ENCODE results near the gene DCAF15.
A peak's percentile ranks its signal among the peaks of the same experiment; 100 is the strongest.

DCAF15 gene

DNA sequence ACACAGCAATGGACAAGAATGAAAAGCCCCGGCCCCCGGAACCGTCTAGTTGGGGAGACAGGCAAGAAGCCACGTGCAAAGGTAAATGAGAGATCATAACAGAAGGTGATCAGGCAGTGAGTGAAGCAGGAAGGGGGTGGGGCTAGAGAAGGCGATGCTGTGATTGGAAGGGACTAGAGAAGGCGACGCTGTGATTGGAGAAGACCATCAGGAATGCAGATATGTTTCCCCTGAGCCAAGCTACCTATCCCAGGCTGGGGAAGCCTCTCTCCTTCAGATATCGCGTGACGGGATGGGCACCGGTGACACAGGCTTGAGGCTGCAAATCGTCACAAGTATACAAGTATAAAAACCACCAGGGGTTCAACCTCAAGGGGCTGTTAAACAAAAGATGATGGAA lies 21.8 kb downstream of the DCAF15 start:
- DNase-seq (ENCODE audit: low read depth in 2 of 3, low spot score in 2 of 3), result no peak

DNA sequence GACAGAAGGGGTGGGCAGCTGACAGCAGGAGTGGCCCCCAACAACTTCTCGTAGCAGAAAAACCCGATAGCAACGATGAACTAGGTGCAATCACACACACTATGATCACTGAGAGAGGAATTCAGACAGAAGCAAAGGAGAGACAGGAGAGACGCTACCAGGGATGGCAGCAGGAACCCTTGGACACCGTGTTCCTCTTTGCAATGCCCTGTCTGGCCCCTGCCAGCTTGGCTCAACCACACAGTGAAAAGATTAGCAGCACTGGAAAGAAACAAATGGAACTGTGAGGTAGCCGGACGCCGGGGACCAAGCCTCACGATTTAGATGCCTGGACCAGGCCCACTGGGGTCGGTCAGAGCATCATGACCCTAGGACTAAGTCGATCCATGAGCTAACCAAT lies 23.6 kb downstream of the DCAF15 start:
- DNase-seq (ENCODE audit: low read depth in 2 of 3, low spot score in 2 of 3), result no peak

DNA sequence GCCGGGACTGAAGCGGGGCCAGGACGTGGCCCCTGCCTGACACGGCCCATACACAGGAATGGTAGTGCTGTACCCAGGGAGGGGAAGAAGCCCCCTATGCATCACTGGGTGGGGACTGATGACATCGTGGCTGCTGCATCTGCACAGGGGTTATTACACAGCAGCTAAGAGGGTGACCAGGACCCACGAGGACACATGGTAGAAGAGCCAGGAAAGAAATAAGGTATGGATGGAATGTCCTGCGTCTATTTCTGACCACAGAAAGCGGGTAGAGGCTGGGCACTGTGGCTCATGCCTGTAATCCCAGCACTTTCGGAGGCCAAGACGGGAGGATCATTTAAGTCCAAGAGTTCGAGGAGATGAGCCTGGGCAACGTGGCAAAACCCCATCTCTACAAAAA lies 24.1 kb downstream of the DCAF15 start:
- no peak for DNase-seq (ENCODE audit: low read depth in 2 of 3, low spot score in 2 of 3)

GRCh38 chr19:13977803-13978202 lies 25.5 kb downstream of the DCAF15 start:
- no peak for DNase-seq (ENCODE audit: low read depth in 2 of 3, low spot score in 2 of 3)

GRCh38 chr19:13978351-13979243 lies 26.3 kb downstream of the DCAF15 start:
- no peak for DNase-seq (ENCODE audit: low read depth in 2 of 3, low spot score in 2 of 3)

DNA sequence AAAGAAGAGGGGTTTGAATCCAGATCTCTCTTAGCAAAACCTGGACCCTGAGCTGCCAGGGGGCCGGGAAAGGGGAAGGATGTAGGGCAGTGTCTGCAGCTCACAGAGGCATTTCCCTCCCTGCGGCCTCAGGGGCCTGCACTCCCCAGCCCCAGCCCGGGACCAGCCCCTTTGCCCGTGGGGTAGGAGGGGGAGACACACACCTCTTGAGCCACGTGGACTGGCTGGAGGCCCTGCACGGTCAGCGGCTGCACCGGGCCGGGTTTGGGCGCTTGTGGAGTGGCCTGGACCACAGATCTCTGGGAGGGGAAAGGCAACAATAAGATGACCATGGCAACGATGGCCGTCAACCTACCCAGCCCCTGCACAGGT lies 26.9 kb downstream of the DCAF15 start:
- DNase-seq (ENCODE audit: low read depth in 2 of 3, low spot score in 2 of 3), result no peak

DNA sequence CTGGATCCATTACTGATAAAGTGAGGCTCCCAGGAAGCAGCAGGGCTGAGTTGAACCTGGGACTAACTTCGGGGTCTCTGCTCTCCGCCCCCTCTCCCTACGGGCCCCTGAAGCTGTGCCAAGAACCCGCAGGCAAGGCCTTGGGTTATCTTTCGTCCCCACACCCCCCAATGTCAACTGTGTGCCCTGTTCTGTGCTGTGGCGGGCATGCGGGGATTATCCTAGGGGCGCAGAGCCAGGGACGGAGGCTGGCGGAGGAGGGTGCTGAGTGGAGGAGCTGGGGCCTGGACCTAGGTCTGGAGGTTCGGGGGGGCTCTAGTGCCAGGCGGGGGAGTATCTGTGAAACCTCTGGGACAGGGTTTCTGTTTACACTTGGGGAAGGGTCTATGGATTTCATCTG lies 27.4 kb downstream of the DCAF15 start:
- DNase-seq (ENCODE audit: low read depth in 2 of 3, low spot score in 2 of 3), result no peak

GRCh38 chr19:13980340-13980739 lies 28.0 kb downstream of the DCAF15 start:
- no peak for DNase-seq (ENCODE audit: low read depth in 2 of 3, low spot score in 2 of 3)

GRCh38 chr19:13981021-13981420 lies 28.7 kb downstream of the DCAF15 start:
- no peak for DNase-seq (ENCODE audit: low read depth in 2 of 3, low spot score in 2 of 3)

GRCh38 chr19:13981467-13981866 lies 29.2 kb downstream of the DCAF15 start:
- DNase-seq (ENCODE audit: low read depth in 2 of 3, low spot score in 2 of 3), result no peak

- no peak for DNase-seq (ENCODE audit: low read depth in 2 of 3, low spot score in 2 of 3)
Observed at GRCh38 chr19:13981988-13982501, 29.7 kb downstream of the DCAF15 start.

GRCh38 chr19:13982773-13983172 lies 30.5 kb downstream of the DCAF15 start:
- DNase-seq (ENCODE audit: low read depth in 2 of 3, low spot score in 2 of 3), result no peak

GRCh38 chr19:13983213-13983889 lies 31.0 kb downstream of the DCAF15 start:
- no peak for DNase-seq (ENCODE audit: low read depth in 2 of 3, low spot score in 2 of 3)

- DNase-seq (ENCODE audit: low read depth in 2 of 3, low spot score in 2 of 3), result no peak
Observed at GRCh38 chr19:13984186-13984585, 31.9 kb downstream of the DCAF15 start.

GRCh38 chr19:13984875-13985741 lies 32.8 kb downstream of the DCAF15 start:
- no peak for DNase-seq (ENCODE audit: low read depth in 2 of 3, low spot score in 2 of 3)

DNA sequence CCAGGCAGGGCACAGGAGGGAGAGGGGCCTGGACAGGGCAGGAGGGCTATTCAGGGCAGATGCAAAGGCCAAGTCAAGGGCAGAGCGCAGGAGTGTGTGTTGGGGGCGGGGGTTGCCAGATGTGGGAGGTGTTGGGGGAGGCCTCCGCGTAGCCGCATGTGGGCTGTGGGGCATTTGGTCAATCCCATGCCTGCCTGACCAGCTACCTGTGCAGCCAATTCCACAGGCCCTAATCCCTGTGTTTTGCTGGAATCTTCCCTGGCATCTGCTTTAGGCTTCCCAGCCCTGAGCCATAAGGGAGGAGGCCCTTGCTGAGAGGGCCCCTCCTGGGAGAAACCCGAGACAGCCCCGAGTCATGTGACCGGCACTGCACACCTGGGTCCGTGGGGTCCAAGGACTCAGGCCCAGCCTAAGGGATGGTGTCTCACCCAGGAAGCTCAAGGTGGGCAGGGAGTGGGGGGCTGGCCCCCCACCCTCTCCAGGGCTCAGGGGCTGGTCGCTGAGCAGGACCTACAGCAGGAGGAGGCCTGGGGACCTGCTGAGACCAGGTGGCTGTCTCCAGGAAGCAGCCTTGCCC lies 33.5 kb downstream of the DCAF15 start:
- peak in 1 of 3 experiments; percentile 24 for DNase-seq (ENCODE audit: low read depth in 2 of 3, low spot score in 2 of 3)

GRCh38 chr19:13986348-13986904 lies 34.1 kb downstream of the DCAF15 start:
- peak; percentile 95 to 99 (median 96) for DNase-seq (ENCODE audit: low read depth in 2 of 3, low spot score in 2 of 3)

- no peak for DNase-seq (ENCODE audit: low read depth in 2 of 3, low spot score in 2 of 3)
Observed at GRCh38 chr19:13987101-13987890, 35.0 kb downstream of the DCAF15 start.

GRCh38 chr19:13989487-13989886 lies 37.2 kb downstream of the DCAF15 start:
- DNase-seq (ENCODE audit: low read depth in 2 of 3, low spot score in 2 of 3), result no peak

GRCh38 chr19:13990085-13990484 lies 37.8 kb downstream of the DCAF15 start:
- DNase-seq (ENCODE audit: low read depth in 2 of 3, low spot score in 2 of 3), result no peak
